ENCODE data around the gene HAX1.

DNA sequence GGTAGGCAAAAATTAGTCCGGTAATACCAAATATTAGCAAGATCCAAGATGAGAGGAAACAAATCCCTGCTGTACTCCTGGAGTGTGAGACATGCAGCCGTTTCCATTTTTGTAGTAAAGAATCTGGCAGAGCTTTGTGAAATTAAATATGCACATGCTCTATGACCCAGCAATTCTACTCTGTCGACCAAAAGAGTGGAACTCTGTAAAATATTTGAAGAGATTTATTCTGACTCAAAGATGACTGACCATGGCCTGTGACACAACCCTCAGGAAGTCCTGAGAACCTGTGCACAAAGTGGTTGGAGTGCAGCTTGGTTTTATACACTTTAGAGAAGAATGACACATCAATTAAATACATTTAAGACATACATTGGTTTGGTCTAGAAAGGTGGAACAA, 16.2 kb downstream of the HAX1 start:
- TF ChIP-seq EZH2 (IDR thresholded peaks at IDR 0.05; ENCODE audit: insufficient read depth, poor library complexity, severe bottlenecking) (no peak), EZH2phosphoT487 (IDR thresholded peaks at IDR 0.05; ENCODE audit: insufficient read depth, low read depth) (no peak)
